ENCODE results near the gene PPFIA3. TPM values are rescaled to one million over a fixed set of nuclear protein-coding genes. Genes with fewer than 3 reads are reported as not detected.

PPFIA3 gene
- total and polyA plus RNA-seq, 4 donors, result 1.5 to 4.6 (median 2.4) TPM

- H3K4me3 ChIP-seq (ENCODE audit: low read depth in 1 of 3, low read length in 3 of 3), result peak overlapping the region; percentile 49 to 95 (median 71)
- H3K27ac ChIP-seq (ENCODE audit: low read depth in 1 of 2, low read length in 2 of 2), result peak overlapping the region; percentile 39 to 57
- H3K9me3 ChIP-seq (ENCODE audit: control insufficient read depth in 4 of 4, low read length in 3 of 4), result no peaks in the 10 kb centered on the region
- DNase-seq (ENCODE audit: low spot score), result peak; percentile 59
- H3K27me3 ChIP-seq (ENCODE audit: control insufficient read depth in 4 of 4, insufficient read depth in 4 of 4, low read length in 3 of 4), result no peaks in the 10 kb centered on the region
- WGBS, result 13% methylated on average over 68 of the region's 68 CpGs
- TF ChIP-seq FOXA2 (IDR thresholded peaks at IDR 0.05) (no peak), RAD21 (IDR thresholded peaks at IDR 0.05) (no peak), SP1 (IDR thresholded peaks at IDR 0.05) (no peak), HNF4G (IDR thresholded peaks at IDR 0.05) (no peak), EGR1 (IDR thresholded peaks at IDR 0.05; ENCODE audit: low read depth in 2 of 2) (no peak), TAF1 (conservative IDR thresholded peaks at IDR 0.05) (no peak), YY1 (IDR thresholded peaks at IDR 0.05) (no peak), FOXA1 (IDR thresholded peaks at IDR 0.05) (no peak), RXRA (IDR thresholded peaks at IDR 0.05) (no peak), JUND (IDR thresholded peaks at IDR 0.05) (no peak), CTCF (IDR thresholded peaks at IDR 0.05; ENCODE audit: low read depth, low read length, missing input control) (no peak), HNF4A (conservative IDR thresholded peaks at IDR 0.05) (no peak)
- TF ChIP-seq, protein P1, sequence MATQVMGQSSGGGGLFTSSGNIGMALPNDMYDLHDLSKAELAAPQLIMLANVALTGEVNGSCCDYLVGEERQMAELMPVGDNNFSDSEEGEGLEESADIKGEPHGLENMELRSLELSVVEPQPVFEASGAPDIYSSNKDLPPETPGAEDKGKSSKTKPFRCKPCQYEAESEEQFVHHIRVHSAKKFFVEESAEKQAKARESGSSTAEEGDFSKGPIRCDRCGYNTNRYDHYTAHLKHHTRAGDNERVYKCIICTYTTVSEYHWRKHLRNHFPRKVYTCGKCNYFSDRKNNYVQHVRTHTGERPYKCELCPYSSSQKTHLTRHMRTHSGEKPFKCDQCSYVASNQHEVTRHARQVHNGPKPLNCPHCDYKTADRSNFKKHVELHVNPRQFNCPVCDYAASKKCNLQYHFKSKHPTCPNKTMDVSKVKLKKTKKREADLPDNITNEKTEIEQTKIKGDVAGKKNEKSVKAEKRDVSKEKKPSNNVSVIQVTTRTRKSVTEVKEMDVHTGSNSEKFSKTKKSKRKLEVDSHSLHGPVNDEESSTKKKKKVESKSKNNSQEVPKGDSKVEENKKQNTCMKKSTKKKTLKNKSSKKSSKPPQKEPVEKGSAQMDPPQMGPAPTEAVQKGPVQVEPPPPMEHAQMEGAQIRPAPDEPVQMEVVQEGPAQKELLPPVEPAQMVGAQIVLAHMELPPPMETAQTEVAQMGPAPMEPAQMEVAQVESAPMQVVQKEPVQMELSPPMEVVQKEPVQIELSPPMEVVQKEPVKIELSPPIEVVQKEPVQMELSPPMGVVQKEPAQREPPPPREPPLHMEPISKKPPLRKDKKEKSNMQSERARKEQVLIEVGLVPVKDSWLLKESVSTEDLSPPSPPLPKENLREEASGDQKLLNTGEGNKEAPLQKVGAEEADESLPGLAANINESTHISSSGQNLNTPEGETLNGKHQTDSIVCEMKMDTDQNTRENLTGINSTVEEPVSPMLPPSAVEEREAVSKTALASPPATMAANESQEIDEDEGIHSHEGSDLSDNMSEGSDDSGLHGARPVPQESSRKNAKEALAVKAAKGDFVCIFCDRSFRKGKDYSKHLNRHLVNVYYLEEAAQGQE (IDR thresholded peaks at IDR 0.05), result no peak
- TF ChIP-seq, protein P2, sequence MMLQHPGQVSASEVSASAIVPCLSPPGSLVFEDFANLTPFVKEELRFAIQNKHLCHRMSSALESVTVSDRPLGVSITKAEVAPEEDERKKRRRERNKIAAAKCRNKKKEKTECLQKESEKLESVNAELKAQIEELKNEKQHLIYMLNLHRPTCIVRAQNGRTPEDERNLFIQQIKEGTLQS (IDR thresholded peaks at IDR 0.05), result no peak
- H3K36me3 ChIP-seq (ENCODE audit: control insufficient read depth in 4 of 4, insufficient read depth in 3 of 4, low read depth in 1 of 4, low read length in 3 of 4), result no peaks in the 10 kb centered on the region
- peak overlapping the region in 1 of 2 donors; percentile 27 for H3K9ac ChIP-seq (ENCODE audit: low read depth in 1 of 2, low read length in 2 of 2)
- peaks cover 10 to 35% (median 26%) of the 10 kb centered on the region in 4 donors for H3K4me1 ChIP-seq (ENCODE audit: control insufficient read depth in 4 of 4, insufficient read depth in 4 of 4, low read length in 3 of 4)
Observed at GRCh38 chr19:49114630-49115363, 4.5 kb upstream of the PPFIA3 start.

- no peak for DNase-seq (ENCODE audit: low spot score)
- H3K9ac ChIP-seq (ENCODE audit: low read depth in 1 of 2, low read length in 2 of 2), result no peak overlapping the region
- WGBS, result 47% methylated on average over 1 of the region's 1 CpG
- no peak overlapping the region for H3K27ac ChIP-seq (ENCODE audit: low read depth in 1 of 2, low read length in 2 of 2)
- H3K4me3 ChIP-seq (ENCODE audit: low read depth in 1 of 3, low read length in 3 of 3), result no peak overlapping the region
- peaks cover 11 to 43% (median 27%) of the 10 kb centered on the region in 4 donors for H3K4me1 ChIP-seq (ENCODE audit: control insufficient read depth in 4 of 4, insufficient read depth in 4 of 4, low read length in 3 of 4)
- no peaks in the 10 kb centered on the region for H3K9me3 ChIP-seq (ENCODE audit: control insufficient read depth in 4 of 4, low read length in 3 of 4)
- no peaks in the 10 kb centered on the region for H3K27me3 ChIP-seq (ENCODE audit: control insufficient read depth in 4 of 4, insufficient read depth in 4 of 4, low read length in 3 of 4)
- no peaks in the 10 kb centered on the region for H3K36me3 ChIP-seq (ENCODE audit: control insufficient read depth in 4 of 4, insufficient read depth in 3 of 4, low read depth in 1 of 4, low read length in 3 of 4)
- TF ChIP-seq RXRA (IDR thresholded peaks at IDR 0.05), result no peak
- no peak for TF ChIP-seq HNF4G (IDR thresholded peaks at IDR 0.05)
- no peak for TF ChIP-seq HNF4A (conservative IDR thresholded peaks at IDR 0.05)
- TF ChIP-seq FOXA2 (IDR thresholded peaks at IDR 0.05), result no peak
- no peak for TF ChIP-seq MAX (IDR thresholded peaks at IDR 0.05)
- no peak for TF ChIP-seq GABPA (IDR thresholded peaks at IDR 0.05 in 1 of 2, conservative IDR thresholded peaks at IDR 0.05 in 1 of 2)
- no peak for TF ChIP-seq JUND (IDR thresholded peaks at IDR 0.05)
- TF ChIP-seq, protein P3, sequence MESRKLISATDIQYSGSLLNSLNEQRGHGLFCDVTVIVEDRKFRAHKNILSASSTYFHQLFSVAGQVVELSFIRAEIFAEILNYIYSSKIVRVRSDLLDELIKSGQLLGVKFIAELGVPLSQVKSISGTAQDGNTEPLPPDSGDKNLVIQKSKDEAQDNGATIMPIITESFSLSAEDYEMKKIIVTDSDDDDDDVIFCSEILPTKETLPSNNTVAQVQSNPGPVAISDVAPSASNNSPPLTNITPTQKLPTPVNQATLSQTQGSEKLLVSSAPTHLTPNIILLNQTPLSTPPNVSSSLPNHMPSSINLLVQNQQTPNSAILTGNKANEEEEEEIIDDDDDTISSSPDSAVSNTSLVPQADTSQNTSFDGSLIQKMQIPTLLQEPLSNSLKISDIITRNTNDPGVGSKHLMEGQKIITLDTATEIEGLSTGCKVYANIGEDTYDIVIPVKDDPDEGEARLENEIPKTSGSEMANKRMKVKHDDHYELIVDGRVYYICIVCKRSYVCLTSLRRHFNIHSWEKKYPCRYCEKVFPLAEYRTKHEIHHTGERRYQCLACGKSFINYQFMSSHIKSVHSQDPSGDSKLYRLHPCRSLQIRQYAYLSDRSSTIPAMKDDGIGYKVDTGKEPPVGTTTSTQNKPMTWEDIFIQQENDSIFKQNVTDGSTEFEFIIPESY (IDR thresholded peaks at IDR 0.05), result no peak
- TF ChIP-seq, protein P2 (IDR thresholded peaks at IDR 0.05), result no peak
- TF ChIP-seq FOXA1 (IDR thresholded peaks at IDR 0.05), result no peak
- TF ChIP-seq TAF1 (conservative IDR thresholded peaks at IDR 0.05), result no peak
- TF ChIP-seq CTCF (IDR thresholded peaks at IDR 0.05; ENCODE audit: low read depth, low read length, missing input control), result no peak
Observed at GRCh38 chr19:49116544-49116943, 2.8 kb upstream of the PPFIA3 start.

All from liver (tissue), 9 donors.